GM06990 (cell line): ENCODE measurements around the gene BEGAIN.

Experiments
- DNase-seq: peaks from one replicate; pipeline ENCODE4 v3.0.0-alpha.2; 2011; ENCODE audit not compliant: insufficient read length; ENCODE audit errors: extremely low read depth
- H3K27me3 ChIP-seq: replicated peaks from 2 replicates; pipeline ENCODE4 v1.6.0; 2011; ENCODE audit warnings: low read length; ENCODE audit not compliant: control insufficient read depth, insufficient read depth
- H3K36me3 ChIP-seq: 2 replicates; pipeline ENCODE4 v1.5.1; 2011; ENCODE audit warnings: low read length; ENCODE audit not compliant: control insufficient read depth, insufficient read depth
- H3K4me3 ChIP-seq: replicated peaks from 2 replicates; pipeline ENCODE4 v1.5.1; 2011; ENCODE audit warnings: low read depth, mild to moderate bottlenecking, control low read depth, low read length
- TF ChIP-seq, protein P1 (sequence below): IDR thresholded peaks from 2 replicates; pipeline ENCODE4 v1.5.1; 2011; ENCODE audit warnings: low read length, control low read depth, mild to moderate bottlenecking, inconsistent platforms; ENCODE audit not compliant: insufficient read depth, poor library complexity, severe bottlenecking

Gene BEGAIN

DNA sequence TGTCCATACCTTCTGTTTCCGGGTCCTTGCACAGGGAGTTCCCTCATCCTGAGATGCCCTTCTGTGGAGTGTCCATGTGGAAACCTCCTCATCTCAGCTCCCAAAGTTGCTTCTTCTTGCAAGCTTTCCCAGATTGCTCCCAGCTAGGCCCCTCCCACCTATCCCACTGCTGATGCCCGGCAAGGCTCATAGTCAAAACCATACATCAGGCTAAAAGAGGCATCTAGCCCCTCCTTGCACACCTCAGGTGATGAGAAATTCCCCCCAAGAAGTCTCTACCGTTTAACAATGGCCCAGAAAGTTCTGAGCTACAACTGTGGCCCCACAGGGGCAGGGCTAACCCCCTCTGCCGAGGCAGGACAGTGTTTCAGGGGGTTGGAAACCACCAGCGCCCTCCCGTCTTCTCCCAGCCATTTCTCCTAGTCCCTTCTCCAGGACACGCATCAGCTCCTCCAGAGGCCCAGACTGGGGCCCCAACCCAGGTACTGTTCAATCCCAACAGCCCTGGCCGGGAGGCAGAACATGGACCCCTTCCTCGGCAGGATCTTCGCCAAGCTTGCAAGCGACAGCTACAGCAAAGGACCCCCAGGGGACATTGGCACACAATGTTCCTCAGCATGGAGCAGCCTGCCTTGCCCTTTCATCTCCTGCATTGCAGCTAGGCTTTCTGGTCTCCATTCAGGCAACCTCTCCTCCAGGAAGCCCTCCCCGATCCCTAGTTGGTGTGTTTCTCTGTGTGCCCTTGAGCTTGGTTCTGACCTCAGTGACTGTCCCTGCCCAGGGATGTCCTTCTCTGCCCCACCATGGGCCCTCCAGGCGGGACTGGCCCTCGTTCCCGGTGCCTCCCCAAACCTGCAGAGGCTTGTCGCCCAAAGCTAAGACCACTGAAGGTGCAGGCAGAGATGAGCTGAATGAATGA is 4.5 kb upstream of the BEGAIN start:
- H3K36me3 ChIP-seq, result no peaks in the 10 kb centered on the region
- TF ChIP-seq, protein P1, sequence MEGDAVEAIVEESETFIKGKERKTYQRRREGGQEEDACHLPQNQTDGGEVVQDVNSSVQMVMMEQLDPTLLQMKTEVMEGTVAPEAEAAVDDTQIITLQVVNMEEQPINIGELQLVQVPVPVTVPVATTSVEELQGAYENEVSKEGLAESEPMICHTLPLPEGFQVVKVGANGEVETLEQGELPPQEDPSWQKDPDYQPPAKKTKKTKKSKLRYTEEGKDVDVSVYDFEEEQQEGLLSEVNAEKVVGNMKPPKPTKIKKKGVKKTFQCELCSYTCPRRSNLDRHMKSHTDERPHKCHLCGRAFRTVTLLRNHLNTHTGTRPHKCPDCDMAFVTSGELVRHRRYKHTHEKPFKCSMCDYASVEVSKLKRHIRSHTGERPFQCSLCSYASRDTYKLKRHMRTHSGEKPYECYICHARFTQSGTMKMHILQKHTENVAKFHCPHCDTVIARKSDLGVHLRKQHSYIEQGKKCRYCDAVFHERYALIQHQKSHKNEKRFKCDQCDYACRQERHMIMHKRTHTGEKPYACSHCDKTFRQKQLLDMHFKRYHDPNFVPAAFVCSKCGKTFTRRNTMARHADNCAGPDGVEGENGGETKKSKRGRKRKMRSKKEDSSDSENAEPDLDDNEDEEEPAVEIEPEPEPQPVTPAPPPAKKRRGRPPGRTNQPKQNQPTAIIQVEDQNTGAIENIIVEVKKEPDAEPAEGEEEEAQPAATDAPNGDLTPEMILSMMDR, result no peak
- H3K27me3 ChIP-seq, result peaks cover 8% of the 10 kb centered on the region
- H3K4me3 ChIP-seq, result no peak overlapping the region
- no peak for DNase-seq

DNA sequence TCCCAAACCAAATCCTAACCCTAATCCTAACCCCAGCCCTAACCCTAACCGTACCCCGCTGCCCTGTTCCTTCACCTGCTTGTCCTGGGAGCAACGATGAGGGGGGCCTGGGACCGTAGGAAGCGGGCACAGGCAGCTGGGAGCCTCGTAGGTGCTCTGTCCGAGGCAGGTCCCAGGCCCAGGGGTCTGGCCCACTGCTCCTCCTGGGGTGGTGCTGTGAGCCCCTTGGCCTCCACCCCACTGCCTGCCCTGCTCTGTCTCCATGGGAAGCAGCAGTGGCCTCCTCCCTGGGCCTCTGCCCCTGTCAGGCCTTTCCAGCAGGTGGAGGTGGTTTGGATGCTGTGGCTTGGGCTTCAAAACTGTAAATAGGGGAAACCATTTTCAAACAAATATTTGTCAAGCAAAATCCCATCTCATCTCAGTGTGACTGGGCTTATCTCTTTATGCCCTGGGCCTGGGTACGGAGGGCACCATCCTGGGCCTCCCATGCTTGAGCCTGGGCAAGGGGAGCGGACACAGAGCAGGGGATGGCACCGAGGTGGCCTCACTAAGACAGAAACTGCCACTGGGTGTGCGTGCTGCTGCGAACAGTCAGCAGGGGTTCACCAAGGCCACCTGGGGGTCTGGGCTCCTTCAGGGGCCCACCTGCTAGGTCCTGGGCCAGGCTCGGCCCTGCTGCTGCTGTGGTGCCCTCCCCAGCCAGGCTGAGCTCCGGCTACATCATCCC is 3.7 kb upstream of the BEGAIN start:
- H3K36me3 ChIP-seq, result no peaks in the 10 kb centered on the region
- H3K4me3 ChIP-seq, result no peak overlapping the region
- no peak for DNase-seq
- TF ChIP-seq, protein P1, result no peak
- peaks cover 8% of the 10 kb centered on the region for H3K27me3 ChIP-seq

GRCh38 chr14:100589760-100590469 is 2.7 kb upstream of the BEGAIN start:
- peaks cover 8% of the 10 kb centered on the region for H3K27me3 ChIP-seq
- TF ChIP-seq, protein P1, result no peak
- no peak overlapping the region for H3K4me3 ChIP-seq
- H3K36me3 ChIP-seq, result no peaks in the 10 kb centered on the region
- DNase-seq, result no peak

- no peak for DNase-seq
- Histone ChIP-seq H3K4me3 (no peak overlapping the region), H3K36me3 (no peaks in the 10 kb centered on the region), H3K27me3 (peaks cover 8% of the 10 kb centered on the region)
- TF ChIP-seq, protein P1, result no peak
Observed at GRCh38 chr14:100589071-100589759, 2.0 kb upstream of the BEGAIN start.

DNA sequence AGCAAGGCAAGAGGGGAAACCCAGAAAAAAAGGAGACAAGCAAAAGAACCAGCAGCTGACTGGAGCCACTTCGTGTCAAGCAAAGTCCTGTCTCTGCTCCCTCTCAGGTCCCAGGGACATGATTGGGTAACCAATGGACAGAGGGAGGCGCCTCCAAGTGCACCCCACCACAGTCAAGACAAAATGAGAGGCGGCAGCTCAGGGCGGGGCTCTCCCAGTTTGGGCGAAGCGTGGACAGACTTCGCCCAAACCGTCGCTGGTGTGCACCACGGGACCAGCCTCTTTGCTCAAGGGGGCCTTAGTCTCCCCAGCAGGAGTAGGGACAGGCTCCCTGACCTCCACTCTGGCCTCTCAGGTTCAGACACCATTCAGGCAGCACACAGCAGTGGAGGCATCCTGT is 1.5 kb upstream of the BEGAIN start:
- H3K4me3 ChIP-seq, result no peak overlapping the region
- TF ChIP-seq, protein P1, result no peak
- H3K36me3 ChIP-seq, result no peaks in the 10 kb centered on the region
- no peak for DNase-seq
- H3K27me3 ChIP-seq, result peaks cover 8% of the 10 kb centered on the region
